Inflammatory macrophage treated with lipopolysaccharide for 1 hour (primary cell): ENCODE data around the gene CRB2.

Experiments used
- DNase-seq, 2 donors: peaks; one replicate each; pipeline ENCODE4 v3.0.0-alpha.2; 2020 to 2022

Gene CRB2

GRCh38 chr9:123355761-123356431 is at the start of gene CRB2:
CRB2 (plus strand) TSS chr9:123356197; CDS start chr9:123356261, 64 bp downstream.
- no peak for DNase-seq

GRCh38 chr9:123309611-123310010 is 46.4 kb upstream of the CRB2 start:
- no peak for DNase-seq

DNA sequence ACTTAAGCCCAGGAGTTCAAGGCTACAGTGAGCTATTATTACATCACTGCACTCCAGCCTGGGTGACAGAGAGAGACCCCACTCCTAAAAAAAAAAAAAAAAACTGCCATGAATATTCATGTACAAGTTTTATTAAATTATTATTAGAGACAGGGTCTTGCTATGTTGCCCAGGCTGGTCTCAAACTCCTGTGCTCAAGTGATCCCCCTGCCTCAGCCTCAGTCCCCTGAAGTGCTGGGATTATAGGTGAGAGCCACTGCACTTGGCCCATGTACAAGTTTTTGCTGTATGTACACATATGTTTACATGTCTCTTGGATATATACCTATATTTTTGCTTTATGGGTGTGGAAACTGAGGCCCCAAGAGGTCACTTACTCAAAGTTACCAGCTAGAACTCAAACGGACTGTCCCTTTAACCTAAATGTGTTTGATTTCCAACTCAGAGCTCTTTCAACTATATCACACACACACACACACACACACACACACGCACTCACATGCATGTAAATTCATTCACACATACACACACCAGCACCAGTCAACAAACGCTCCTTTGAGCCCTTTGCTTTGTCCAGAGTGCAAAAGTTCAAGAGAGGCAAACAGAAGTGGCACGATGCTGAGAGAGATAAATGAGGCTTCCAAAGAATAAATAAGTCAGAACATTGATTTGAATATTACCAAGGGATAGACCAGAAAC is 45.3 kb upstream of the CRB2 start:
- no peak for DNase-seq

DNA sequence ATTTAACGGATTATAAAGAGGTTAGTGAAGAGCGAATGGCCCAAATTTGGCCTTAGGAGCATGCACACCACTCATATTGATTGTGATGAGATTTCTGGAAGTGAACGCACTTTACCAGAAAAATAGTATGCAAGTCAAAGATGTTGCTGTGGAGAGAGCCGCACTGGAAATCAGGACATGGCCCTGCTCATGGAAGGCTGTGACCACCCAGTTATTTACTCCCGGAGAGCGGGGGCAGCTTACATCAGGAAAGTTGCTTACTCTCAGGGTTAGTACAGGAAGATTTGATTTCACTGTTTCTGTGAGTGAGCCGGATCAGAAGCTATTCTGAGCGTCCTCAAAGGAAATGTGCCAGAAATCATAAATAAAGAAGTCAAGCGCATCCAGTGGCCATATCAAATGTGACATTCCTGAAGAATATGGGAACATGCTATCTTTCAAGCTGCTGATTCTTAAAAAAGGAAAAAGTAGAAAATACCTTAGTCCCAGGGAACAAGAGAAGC is 44.7 kb upstream of the CRB2 start:
- DNase-seq = no peak

- no peak for DNase-seq
Observed at GRCh38 chr9:123312306-123312877, 43.6 kb upstream of the CRB2 start.

DNA sequence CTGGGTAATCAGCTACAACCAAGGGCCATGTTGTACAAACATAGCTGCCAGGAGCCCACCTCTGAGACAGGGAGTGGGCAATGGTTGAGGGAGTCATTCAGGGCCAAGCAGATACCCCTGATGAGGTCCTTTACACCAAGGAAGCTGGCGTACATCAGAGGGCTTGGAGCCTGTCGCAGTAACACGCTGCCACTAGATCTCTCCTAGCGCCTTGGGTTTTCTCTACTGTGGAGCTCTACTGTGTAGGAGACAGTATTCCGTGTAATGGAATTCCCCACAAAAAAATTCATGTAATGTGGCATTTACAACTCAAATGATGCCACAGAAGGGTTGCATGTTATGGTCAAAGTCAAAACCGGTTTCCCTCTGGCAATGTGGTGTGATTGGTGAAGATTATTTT is 41.4 kb upstream of the CRB2 start:
- no peak for DNase-seq

DNA sequence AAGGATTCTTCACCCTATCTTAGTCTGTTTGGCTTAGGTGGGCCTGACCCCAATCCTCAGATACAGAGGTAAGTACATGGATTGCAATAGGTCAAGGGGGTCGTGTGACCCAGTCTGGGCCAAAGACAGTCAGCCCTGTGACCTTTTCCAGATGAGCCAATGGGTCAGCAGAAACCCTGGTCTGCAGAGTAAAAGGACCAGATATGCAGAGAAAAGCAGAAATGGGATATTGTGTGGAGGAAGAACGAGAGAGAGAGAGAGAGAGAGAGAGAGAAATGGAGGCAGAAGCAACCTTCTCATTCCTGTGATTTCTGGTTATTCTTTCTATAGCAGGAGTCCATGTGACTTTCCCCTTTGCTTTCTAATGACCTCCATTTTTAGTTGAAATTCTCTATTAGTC is 40.4 kb upstream of the CRB2 start:
- DNase-seq = peak; percentile 8 to 22

GRCh38 chr9:123316053-123316718 is 39.8 kb upstream of the CRB2 start:
- peak; percentile 76 to 96 for DNase-seq

DNA sequence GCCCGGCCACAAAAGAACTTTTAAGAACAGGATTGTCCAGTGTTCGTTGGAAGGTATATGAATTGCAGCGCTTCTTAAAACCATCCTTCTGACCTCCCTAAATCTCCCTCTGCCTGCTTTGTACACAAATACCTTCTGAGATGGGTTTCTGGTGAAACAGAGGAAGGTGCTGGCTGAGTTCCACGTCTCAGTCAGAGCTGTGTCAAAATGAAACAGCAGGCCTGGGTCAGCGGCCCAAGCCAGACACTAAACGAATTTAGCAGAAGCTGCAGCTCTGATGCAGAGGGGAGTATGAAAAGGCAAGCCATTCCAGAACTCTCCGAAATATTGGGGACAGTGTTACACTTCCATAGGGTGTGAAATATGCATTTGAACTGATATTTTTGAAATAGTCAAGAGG is 37.8 kb upstream of the CRB2 start:
- no peak for DNase-seq

DNA sequence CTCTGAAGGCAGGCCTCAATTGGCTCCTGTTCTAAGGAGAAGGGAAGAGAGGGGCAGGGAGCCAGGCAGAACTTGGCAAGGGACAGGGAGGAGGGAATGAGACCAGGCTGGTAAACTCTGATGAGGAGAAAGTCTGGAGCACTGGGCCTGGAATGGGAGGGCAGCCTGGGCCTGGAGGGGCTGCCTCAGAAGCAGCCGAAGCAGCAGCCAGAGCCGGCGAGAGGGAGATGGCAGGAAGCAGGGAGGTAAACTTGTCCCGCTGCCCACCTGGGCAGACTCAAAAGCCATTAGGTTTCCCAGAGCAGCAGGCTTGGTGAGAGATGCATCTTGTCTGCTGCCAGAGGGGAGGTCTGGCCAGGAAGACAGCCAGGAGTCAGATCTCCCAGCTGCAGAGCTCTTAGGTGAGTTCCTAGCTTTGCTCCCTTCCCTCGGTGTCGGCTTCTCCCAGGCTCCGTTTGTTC is 37.0 kb upstream of the CRB2 start:
- DNase-seq = no peak

- no peak for DNase-seq
Observed at GRCh38 chr9:123319541-123320339, 36.3 kb upstream of the CRB2 start.

- DNase-seq = no peak
Observed at GRCh38 chr9:123320814-123321213, 35.2 kb upstream of the CRB2 start.

DNA sequence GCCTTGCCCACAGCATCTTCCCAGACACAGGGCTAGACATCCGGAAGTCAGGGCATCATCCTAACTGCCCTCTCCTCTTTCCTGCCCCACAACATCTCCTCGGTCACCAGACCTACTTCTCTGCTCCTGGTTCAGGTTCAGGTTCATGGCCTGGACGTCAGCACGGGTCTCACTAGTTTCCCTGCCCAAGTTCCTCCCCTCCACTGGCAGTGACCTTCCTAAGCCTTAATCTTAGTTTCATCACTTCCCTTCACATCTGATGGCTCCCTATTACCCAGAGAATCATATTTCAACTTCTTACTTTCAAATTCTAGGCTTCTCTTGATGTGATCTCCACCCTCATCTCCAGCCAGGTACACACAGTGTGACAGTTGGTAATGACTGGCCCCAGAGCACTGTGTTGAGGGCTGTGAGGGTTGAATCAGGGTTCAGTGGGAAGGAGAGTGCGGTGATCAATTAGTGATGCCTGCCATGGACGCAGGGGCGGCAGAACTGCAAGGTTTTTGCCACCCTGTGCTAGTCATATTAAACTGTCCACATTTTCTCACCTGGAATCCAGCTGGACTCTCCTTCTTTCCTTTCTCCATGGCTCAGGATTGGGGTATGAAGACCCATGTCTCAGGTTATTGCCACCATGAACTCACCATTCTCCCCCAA is 34.3 kb upstream of the CRB2 start:
- peak; percentile 14 to 29 for DNase-seq

DNA sequence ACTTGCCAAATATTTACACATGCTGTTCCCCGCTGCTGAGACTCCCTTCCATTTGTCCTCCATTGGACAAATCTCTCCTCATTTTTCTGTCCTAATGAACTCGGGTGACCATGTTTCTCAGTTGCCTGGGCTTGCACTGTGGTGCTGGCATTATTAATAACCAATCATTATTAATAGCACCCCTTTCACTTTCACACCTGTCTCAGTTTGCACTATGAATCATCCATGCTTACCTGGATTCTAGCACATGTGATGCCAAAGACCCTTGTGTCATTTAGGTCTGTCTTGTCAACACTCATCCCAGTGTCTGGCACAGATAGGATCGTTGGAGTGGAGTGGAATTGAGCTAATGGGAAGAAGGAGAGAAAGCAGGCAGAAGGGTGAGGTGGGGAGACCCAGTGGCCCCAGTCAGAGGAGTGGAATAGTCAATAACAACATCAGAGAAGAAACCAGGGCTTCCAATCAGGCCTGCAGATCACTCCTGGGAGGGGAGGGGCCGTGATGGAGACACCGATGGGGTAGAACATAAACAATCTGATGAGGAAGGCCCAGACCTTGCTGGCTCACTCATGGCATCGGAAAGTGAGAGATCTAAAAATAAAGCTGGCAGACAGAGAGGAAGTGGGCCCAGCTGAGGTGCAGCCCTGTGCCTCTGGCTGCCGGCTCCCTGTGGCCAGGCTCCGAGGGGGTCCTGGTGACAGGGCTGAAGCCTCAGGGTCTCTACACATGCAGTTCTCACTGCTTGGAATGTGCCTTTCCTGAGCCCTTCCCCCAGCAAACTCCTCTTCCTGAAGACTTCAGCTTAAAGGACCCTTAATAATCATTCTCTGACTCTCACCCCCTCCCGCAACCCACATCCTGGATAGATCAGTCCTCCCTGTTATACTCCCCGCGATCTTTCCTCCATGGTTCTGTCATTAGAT is 33.5 kb upstream of the CRB2 start:
- DNase-seq = no peak

DNA sequence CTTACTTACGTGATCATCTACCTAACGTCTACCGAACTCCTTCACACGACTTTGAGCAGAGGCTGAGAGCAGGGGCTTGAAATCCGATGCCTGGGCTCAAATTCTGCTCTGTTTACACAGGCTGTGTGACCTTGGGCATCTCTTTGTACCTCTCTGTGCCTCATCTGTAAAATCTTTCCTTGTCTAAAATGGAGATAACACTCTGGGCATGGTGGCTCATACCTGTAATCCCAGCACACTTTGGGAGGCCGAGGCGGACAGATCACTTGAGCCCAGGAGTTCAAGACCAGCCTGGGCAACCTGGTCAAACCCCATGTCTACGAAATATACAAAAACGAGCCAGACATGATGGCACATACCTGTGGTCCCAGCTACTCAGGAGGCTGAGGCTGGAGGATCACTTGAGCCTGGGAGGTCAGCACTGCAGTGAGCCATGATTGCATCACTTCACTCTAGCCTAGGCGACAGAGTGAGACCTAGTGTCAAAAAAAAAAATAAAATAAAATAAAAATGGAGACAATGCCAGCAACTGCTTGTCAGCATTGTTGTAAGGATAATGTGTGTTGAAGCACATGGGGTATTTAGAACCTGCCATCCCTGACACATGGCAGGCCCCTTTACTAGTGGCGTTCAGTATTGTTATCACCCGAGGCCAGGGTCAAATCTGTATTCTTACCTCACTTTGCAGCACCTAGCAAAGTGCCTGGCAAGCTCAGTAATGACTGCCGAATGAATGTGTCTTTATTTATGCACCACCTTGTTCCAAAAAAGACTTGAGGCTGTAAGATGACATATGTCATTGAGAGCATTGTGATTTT is 32.6 kb upstream of the CRB2 start:
- DNase-seq = no peak

- DNase-seq = no peak
Observed at GRCh38 chr9:123324767-123325183, 31.2 kb upstream of the CRB2 start.

DNA sequence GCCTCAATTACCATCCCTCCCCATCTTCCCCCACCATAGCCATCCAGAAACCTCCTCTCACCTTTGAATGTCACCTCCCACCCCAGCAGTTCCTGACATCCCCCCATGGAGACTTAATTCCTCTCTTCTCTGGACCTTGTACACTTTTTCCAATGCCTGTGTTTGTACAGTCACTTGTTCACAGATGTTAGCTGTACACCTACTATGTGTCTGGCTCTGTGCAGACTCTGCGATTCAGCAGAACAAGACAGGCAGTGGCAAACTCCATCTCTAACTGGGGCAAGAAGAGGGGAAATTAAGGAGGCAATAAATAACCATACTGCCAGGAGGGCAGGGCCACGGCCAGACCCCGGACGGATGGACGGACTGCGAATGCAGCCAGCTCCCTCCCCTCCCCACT is 29.8 kb upstream of the CRB2 start:
- DNase-seq = no peak

DNA sequence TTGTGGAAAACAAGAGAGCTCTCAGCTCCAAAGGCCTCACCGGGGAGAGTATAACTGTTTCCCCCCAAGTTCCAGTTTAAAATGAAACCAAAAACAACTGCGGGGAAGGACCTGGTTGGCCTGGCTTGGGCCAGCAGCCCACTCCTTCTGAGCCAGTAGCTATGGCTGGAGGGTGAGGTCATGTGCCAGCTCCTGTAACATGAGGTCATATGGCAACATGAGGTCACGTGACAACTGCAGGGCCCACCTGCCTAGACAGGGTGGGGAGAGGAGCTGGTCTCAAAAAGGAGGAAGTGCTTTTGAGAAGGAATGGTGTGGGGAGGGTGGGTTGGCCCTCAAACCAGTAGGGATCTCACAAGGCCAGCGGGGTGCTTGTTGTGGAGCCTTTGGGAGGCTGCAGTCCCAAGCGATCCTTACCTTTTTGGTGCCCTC is 29.3 kb upstream of the CRB2 start:
- DNase-seq = peak; percentile 70 to 91

DNA sequence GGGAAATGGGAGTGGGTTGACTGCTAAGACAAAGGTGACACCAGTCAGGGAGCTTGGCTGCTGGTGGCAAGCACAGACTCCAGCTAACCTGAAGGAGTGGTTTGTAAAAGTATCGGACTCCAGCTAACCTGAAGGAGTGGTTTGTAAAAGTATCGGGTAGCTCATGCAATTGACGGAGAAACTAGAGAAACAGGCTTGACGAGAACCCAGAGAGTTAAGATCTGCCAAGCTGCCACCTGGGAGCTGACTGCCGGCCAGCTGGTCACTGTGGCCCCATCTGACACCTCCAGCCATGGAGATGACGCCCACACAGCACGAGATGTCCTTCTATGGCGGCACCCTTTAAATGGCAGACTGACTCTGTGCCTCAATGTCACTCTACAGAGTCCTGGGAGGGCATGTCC is 28.3 kb upstream of the CRB2 start:
- no peak for DNase-seq
